SH-SY5Y (cell line): ENCODE results near the gene CPPED1.

ENCODE experiments used
- GATA2 ChIP-seq: IDR thresholded peaks from 2 replicates; pipeline ENCODE4 v1.6.1; 2011; ENCODE audit warnings: mild to moderate bottlenecking, low read depth, low read length
- GATA3 ChIP-seq: IDR thresholded peaks from 2 replicates; pipeline ENCODE4 v1.6.1; 2011; ENCODE audit warnings: low read depth, mild to moderate bottlenecking, low read length, moderate library complexity

DNA sequence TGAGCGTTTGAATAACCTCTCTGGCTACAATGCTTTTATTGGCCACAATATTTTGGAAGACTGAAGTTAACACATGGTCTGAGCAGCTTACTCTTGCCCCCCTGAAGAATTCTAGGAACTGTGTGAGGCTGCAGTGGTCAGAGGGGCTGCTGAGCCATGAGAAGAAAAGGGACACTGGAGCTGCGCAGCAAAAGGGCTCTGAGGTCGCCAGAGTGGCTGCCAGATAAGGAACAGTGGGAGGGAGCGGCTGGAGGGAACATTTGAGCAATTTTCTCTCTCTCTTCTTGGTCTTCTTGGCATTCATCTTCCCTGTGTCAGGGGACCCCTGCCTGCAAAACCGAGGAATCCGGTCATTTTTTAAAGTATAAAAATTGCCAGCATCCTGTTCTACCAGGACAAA, 66.1 kb downstream of the CPPED1 start:
- no peak for TF ChIP-seq GATA3
- no peak for TF ChIP-seq GATA2
